HG02610 (cell line): ENCODE data around the gene PRICKLE3.

Source experiments
- ATAC-seq: cut with Tn5 transposase; IDR thresholded peaks from one replicate; pipeline ENCODE4 v1.9.1; 2021; ENCODE audit warnings: mild to moderate bottlenecking, moderate library complexity; ENCODE audit not compliant: unreplicated experiment

PRICKLE3 gene

DNA sequence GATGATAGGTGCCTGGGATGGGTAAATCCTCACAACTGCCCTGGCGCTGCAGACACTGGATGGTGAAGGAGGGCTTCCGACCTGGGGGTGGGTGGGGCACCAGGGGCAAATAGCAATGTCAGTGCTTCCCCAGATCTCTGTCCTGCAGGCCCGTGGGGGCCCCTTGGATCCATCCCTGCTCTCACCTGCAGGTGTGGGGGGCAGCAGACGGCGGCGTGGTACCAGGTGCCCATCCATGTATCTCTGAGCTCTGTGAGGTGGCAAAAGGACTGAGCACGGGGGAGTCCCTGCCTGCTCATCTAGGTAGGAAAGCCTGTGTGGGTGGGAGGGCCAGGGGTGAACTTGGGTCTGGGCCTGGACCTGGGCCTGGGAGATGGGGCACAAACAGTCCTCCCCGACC is 20.4 kb upstream of the PRICKLE3 start:
- ATAC-seq, result no peak

DNA sequence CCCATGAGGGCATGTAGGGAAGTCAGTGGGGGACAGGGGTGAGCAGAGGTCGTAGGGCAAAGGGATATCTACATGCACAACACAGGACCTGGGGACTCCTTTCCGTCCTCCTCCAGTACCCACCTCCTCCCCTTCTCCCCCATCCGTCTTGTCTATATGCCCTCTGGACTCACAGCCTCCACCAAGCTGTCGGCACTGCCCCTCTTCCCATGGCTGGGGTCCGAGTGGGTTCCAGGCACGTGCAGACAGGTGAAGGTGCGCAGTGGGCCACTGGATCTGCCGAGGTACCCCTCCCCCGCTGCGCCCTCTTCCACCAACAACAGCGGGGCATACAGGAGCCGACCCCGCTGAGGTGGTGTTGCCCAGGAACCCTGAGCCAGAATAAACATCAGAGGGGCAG is 19.3 kb upstream of the PRICKLE3 start:
- ATAC-seq, result no peak

- ATAC-seq, result no peak
These were observed 18.5 kb upstream of the PRICKLE3 start for GRCh38 chrX:49204709-49205108.

DNA sequence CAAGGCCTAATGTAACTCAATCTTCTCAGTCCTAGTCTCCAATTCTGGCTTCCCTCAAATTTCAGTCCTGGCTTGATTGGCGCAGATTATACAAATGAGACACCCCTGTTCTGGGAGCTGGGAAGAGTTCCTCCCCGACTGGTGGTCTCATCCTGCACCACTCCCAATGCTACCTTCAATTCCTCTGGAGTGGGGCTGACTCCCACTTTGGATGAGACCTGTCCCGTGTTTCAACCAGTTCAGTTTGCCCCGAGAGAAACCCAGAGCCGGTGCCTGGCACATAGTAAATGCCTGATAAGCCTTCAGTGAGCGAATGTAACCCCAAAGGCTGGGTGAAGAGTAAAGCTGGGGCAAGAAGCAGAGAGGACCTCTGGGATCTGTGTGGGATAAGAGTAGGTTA is 17.8 kb upstream of the PRICKLE3 start:
- no peak for ATAC-seq

- no peak for ATAC-seq
These were observed 17.4 kb upstream of the PRICKLE3 start for GRCh38 chrX:49203536-49203935.

DNA sequence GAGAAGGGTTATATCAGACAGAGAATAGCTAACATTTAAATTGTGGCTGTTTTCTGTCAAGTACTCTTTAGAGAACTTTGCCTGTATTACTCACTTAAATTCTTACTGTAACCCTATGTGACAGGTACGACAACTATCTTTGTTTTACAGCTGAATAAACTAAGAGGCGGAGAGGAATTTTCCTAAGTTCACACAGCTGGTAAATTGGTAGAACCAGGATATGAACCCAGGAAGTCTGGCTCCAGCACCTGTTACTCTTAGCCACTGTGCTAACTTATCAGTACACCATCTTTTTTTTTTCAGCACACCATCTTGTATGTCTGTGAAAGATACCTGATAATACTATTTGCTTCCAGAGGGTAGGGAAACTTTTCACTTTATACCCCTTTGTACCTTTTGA is 15.8 kb upstream of the PRICKLE3 start:
- no peak for ATAC-seq

- ATAC-seq, result peak; percentile 91
These were observed 14.0 kb upstream of the PRICKLE3 start, which contains the start of gene SYP for GRCh38 chrX:49199906-49200771. Gene SYP, minus strand, starts transcription at chrX:49200193. Its CDS starts 7 bp downstream, at chrX:49200186.

DNA sequence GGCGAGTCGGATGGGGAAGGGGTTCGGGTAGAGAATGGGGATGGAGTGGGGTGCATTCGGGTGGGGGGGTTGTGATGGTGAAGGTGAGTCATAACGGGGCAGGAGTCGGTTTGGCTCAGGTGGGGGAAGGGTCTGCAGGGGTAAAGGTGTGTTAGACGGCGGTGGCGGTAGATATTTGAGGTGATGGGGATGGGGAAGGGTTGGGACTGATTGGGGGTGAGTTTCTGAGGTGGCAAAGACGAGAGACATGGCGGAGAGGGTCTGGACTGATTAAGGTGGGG is 13.1 kb upstream of the PRICKLE3 start:
- no peak for ATAC-seq

- no peak for ATAC-seq
These were observed 12.6 kb upstream of the PRICKLE3 start for GRCh38 chrX:49198540-49199314.

GRCh38 chrX:49197543-49198087 is 11.4 kb upstream of the PRICKLE3 start:
- ATAC-seq, result no peak

DNA sequence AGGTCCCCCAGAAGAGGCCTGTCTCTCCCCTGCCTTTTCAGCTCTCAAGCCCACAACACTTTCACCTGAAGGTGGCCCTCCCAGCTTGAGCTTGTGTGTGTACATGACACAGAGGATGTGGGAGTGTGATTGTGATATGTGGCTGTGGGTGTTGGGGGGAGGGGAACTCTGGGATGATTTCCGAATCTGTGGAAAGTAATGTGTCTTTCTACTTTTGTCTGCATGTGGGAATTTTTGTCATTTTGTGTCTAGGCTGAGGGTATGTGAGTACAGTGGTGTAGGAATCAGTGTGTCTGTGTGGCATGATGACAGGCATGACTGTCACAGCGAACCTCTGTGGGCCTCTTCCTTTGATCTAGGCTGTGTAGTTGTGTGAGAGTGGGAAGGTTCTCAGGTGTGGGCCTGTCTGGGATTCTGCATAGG is 7.4 kb upstream of the PRICKLE3 start:
- no peak for ATAC-seq

DNA sequence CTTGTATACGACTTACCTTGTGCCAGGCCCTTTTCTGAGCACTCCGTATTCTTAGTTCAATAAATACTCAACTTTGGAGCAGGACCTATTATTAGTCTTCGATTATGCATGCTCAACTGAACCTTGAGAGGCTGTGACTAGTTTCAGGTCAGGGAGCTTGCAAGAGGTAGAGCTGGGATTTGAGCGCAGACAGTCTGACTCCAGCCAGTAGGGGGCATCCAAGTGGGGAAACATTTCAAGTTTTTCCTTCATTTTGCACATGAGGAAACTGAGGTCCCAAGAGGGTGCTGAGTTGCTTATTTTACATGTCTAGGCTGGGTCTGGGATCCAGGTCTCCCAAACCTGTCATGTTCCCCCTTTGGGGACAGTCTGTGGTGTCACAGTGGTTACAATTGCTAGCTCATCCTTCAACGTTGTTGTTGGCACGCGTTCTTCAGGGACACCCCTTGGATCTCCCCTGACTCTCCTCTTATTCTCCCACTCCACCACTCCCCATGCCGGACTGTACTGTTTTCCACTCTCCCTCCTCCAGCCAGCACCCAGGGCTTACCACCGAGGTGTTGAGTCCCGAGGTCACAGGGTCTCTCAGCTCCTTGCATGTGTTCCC is 6.7 kb upstream of the PRICKLE3 start:
- no peak for ATAC-seq

DNA sequence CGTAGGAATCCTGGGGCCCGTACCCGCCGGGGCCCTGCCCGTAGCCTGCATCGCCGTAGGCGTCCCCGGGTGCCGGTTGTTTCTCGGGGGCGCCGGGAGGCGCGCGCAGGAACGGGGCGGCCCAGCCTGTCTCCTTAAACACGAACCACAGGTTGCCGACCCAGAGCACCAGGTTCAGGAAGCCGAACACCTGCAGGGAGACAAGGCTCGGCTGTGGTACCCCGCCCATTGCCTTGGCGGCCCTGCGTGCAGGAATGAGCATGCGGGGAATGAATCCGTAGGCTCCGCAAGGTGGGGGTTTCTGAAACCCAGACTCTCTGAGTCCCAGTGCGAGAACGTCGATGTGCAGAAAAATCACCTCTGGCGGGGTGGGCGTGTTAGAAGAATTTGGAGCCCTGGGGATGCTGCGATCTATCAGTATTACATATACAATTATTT is 5.4 kb upstream of the PRICKLE3 start:
- peak; percentile 12 for ATAC-seq

DNA sequence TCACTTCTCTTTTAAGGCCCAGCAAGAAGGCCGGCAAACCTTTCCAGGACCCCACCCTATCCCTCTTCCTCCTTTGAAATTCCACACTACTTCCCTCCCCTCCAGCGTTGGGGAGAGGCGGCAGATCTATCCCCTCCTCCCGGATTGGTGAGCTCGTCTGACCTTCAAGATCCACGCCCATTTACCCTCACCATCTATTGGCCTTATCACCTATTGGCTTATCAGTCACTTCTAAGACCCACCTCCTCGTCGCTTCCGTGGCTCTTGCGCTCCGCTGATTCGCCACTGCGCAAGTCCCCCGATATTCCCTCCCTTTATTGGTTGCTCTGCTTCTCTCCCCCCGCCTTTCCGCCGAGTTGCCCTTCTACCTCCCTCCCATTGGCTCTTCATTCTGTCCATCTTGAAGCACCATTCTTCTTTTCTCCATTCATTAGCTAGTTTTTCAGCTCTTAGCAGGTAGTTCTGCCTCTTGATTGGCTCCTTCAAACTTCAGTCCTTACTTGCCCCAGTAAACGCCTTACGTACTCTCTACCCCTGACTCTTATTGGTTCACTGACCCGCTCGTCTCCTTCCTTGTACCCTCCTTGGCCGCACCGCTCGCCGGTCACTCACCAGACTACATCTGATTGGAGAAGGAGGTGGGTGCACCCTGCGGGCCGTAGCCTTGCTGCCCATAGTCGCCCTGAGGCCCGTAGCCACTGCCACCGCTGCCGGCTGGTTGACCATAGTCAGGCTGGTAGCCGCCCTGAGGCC is 4.8 kb upstream of the PRICKLE3 start:
- ATAC-seq, result peak; percentile 92

DNA sequence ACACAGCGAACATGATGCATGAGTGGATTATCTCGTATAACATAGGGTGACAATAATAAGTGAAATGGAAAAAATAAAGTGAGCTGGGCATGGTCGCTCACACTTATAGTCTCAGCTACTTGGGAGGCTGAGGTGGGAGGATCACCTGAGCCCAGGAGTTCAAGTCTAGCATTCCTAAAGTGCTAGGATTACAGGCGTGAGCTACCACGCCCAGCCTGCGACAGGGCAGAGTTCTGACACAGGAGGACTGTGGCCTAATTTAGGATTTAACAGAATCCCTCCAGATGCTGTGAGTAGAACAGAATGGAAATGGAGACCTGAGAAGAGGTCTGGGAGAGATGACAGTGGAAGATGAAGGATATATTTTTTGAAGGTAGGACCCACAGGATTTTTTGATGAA is 3.4 kb upstream of the PRICKLE3 start:
- ATAC-seq, result no peak

GRCh38 chrX:49188468-49189076 is 2.4 kb upstream of the PRICKLE3 start:
- ATAC-seq, result no peak

- ATAC-seq, result no peak
These were observed 1.4 kb upstream of the PRICKLE3 start for GRCh38 chrX:49187526-49187925.

DNA sequence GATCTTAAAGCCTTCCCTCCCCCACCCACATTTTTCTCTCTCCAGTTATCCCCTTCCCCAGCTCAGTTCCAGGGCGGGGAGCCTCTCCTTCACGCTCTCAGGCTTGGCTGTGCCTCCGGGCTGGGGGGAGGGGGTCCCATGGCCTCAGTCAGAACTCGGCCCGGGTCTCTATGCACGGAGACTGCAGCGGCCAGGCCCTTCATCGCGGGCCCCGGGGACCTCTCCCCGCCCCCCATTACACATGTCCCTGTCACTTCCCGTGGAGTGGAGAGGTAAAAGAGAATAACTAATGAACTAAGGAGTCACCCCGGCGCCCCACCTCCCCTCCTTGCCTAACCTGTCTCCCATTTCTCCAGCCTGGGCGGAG is 838 bp upstream of the PRICKLE3 start:
- ATAC-seq, result no peak

GRCh38 chrX:49184294-49185281 is 1.6 kb downstream of the PRICKLE3 start:
- peak; percentile 49 for ATAC-seq
